ENCODE measurements around the gene MOBP. TPM values are rescaled to one million over a fixed set of nuclear protein-coding genes. Genes with fewer than 3 reads are reported as not detected.
"Not testable (repeated sequence)": the region's sequence is repeated elsewhere in the genome, so short reads cannot be mapped to it uniquely, and the experiment has no call there.

The MOBP gene
- total RNA-seq, 4 donors from 2014 or later = not detected

DNA sequence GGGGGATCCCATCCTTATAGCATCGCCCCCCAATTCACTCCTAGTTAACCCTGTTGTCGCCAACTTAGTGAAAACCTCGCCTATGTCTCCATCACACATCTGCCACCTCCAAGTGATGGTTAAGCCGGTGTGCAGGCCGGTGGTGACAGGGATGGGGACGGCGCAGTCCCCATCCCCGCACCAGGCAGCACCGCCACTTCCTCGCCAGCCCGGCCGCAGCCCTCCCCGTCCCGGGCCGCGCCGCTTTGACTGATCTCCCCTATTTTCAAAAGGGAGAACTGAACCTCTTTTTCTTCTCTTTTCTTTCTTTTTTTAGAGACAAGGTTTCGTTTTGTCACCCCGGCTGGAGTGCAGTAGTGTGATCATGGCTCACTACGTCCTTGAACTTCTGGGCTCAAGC is 11.3 kb upstream of the MOBP start:
- no peaks in the 10 kb centered on the region for H3K9me3 ChIP-seq
- H3K4me1 ChIP-seq = no peaks in the 10 kb centered on the region
- H3K36me3 ChIP-seq = no peaks in the 10 kb centered on the region
- H3K27me3 ChIP-seq = no peaks in the 10 kb centered on the region
- H3K27ac ChIP-seq = no peak overlapping the region
- no peak overlapping the region for H3K4me3 ChIP-seq
- no peak for TF ChIP-seq POLR2A (IDR thresholded peaks at IDR 0.05)
- TF ChIP-seq, protein P1, sequence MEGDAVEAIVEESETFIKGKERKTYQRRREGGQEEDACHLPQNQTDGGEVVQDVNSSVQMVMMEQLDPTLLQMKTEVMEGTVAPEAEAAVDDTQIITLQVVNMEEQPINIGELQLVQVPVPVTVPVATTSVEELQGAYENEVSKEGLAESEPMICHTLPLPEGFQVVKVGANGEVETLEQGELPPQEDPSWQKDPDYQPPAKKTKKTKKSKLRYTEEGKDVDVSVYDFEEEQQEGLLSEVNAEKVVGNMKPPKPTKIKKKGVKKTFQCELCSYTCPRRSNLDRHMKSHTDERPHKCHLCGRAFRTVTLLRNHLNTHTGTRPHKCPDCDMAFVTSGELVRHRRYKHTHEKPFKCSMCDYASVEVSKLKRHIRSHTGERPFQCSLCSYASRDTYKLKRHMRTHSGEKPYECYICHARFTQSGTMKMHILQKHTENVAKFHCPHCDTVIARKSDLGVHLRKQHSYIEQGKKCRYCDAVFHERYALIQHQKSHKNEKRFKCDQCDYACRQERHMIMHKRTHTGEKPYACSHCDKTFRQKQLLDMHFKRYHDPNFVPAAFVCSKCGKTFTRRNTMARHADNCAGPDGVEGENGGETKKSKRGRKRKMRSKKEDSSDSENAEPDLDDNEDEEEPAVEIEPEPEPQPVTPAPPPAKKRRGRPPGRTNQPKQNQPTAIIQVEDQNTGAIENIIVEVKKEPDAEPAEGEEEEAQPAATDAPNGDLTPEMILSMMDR (IDR thresholded peaks at IDR 0.05) = no peak
- no peak for DNase-seq

DNA sequence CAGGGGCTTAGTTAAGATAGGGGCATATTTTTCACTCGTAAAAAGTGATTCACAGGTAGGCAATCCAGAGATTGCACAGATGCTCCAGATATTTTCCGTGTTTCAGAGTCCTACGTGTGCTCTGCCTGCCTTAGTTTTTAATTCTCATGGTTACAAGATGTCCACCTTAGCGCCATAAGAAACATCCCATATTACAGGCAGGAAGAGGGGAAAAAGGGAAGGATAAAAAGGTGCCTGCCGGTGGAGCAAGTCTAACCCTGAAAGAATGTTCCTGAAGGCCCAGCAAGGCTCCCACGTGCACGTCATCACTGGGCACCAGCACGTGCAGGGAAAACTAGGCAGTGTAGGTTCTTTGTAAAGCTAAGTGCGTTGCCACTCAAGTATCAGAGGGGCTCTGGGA is 10.1 kb upstream of the MOBP start:
- Histone ChIP-seq H3K9me3 (no peaks in the 10 kb centered on the region), H3K4me1 (no peaks in the 10 kb centered on the region), H3K4me3 (no peak overlapping the region), H3K27me3 (no peaks in the 10 kb centered on the region), H3K36me3 (no peaks in the 10 kb centered on the region), H3K27ac (no peak overlapping the region)
- no peak for TF ChIP-seq POLR2A (IDR thresholded peaks at IDR 0.05)
- TF ChIP-seq, protein P1 (IDR thresholded peaks at IDR 0.05) = no peak
- DNase-seq = no peak

DNA sequence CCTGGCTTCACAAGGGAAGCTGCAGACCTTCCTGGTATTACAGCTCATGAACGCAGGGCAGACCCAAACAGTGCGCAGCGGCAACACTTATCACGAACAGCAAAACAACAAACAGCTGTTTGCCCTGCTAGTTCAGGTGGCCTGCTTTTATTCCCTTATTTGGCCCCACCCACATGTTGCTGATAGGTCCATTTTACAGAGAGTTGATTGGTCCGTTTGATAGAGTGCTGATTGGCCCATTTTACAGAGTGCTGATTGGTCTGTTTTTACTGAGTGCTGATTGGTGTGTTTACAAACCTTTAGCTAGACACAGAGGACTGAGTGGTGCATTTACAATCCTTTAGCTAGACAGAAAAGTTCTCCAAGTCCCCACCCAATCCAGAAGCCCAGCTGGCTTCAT is 8.9 kb upstream of the MOBP start:
- H3K36me3 ChIP-seq, H3K27ac ChIP-seq, H3K4me1 ChIP-seq, H3K9me3 ChIP-seq, H3K27me3 ChIP-seq, H3K4me3 ChIP-seq, DNase-seq: not testable (repeated sequence)

DNA sequence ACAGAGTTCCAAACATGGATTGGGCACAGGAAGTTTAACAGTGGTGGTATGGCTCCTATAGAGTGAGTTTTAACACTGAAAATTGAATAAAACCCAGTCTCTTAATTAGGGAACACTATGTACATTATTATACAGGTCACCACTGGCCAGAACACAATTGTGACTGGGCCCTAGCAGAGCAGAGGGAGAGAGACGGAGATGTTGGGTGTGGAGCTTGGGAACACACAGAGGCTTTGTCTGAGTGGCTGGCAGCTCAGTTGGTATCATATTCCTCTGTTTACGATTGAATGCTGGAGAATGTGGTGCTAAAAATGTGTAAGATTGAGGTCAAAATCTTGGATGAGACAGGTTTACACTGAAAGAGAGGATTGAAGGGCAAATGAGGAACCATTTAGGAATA is 6.8 kb upstream of the MOBP start:
- DNase-seq = no peak
- TF ChIP-seq, protein P1 (IDR thresholded peaks at IDR 0.05) = no peak
- TF ChIP-seq POLR2A (IDR thresholded peaks at IDR 0.05) = no peak
- Histone ChIP-seq H3K36me3 (no peaks in the 10 kb centered on the region), H3K4me1 (no peaks in the 10 kb centered on the region), H3K9me3 (no peaks in the 10 kb centered on the region), H3K27me3 (no peaks in the 10 kb centered on the region), H3K4me3 (no peak overlapping the region), H3K27ac (no peak overlapping the region)

DNA sequence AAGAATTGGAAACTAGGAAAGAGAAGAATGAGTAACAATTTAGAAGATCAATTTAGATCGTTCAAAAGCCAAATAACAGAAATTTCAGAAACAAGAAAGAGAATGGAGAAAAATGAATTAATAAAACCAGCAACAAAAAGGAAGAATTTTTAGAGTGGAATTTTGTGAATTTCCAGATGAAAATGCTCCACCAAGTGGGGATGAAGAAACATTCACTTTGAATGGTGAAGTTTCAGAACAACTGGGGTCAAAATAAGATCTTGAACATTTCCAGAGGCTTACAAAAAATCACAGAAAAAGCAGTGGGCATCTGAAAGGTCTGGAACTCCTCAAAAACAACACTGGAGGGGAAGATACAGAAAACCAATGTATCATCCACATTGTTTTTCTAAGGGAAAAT is 4.2 kb upstream of the MOBP start:
- Histone ChIP-seq H3K9me3 (no peaks in the 10 kb centered on the region), H3K27ac (no peak overlapping the region), H3K4me1 (no peaks in the 10 kb centered on the region), H3K4me3 (no peak overlapping the region), H3K27me3 (no peaks in the 10 kb centered on the region), H3K36me3 (no peaks in the 10 kb centered on the region)
- TF ChIP-seq POLR2A (IDR thresholded peaks at IDR 0.05) = no peak
- TF ChIP-seq, protein P1 (IDR thresholded peaks at IDR 0.05) = no peak
- no peak for DNase-seq

DNA sequence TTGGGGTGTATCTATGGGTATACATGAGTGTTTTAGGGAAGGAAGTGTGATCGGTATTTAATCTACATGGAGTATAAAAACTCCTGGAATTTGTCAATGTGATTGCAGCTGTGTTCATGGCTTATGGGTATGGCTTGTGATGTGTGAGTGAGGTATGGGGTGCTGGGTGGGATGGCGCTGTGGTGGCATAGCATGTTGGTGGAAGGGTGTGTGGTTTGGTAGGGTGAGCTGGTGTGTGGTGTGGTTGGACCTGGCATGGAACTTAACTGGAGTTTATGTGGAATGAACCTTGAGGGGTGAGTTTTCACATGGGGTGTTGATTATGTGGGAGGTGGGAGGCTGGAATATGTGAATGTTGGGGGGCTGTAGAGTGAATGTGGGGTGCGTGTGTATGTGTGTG is 492 bp upstream of the MOBP start:
- H3K9me3 ChIP-seq = no peaks in the 10 kb centered on the region
- TF ChIP-seq, protein P1 (IDR thresholded peaks at IDR 0.05) = no peak
- no peak for TF ChIP-seq POLR2A (IDR thresholded peaks at IDR 0.05)
- no peak overlapping the region for H3K4me3 ChIP-seq
- no peaks in the 10 kb centered on the region for H3K36me3 ChIP-seq
- no peak overlapping the region for H3K27ac ChIP-seq
- H3K27me3 ChIP-seq = no peaks in the 10 kb centered on the region
- H3K4me1 ChIP-seq = no peaks in the 10 kb centered on the region
- DNase-seq = no peak

All from Peyer's patch (tissue), 4 donors.